IPS DF 19.7 (cell line): ENCODE measurements around the gene SLC37A3.
"Not testable (repeated sequence)": the region's sequence is repeated elsewhere in the genome, so short reads cannot be mapped to it uniquely, and the experiment has no call there.

ENCODE experiments used
- DNase-seq: peaks from one replicate; pipeline ENCODE4 v3.0.0-alpha.2; 2013; ENCODE audit warnings: low read depth, low spot score

Gene SLC37A3

DNA sequence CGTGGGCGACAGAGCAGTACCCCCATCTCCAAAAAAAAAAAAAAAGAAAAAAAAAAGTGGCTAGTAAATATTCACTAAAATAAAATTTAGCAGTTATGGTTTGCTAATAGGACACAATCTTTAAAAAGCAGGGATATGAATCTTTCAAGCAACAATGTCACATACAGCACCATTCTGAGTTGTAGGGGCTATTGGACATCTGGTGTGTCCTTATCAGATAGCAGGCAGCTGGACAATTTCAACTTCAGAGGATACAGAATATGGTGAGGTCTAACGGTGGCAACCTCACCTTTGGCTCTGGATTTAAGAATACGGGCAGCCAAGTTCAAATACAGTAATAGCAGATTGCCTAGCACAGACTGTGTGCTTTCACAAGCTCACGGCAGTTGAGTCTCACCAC, 51.1 kb downstream of the SLC37A3 start:
- DNase-seq: no peak

DNA sequence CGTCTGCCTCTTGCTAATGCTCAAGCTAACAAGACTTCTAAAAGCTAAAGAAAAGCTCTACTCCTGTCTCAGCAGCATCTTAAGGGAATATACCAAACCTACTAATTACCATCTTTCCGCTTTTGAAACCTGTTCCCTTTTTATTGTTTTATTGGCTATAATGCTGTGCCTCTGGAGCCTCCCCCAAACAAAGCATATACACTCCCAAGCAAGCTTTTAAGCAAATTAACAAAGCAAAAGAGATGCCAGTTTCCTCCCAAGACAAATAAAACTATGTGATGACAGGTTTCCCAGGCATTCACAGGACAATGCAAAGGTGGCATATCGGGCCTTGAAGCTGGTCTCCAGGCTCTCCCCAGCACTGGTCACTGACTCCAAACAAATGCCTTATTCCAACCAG, 52.9 kb downstream of the SLC37A3 start:
- DNase-seq: no peak

DNA sequence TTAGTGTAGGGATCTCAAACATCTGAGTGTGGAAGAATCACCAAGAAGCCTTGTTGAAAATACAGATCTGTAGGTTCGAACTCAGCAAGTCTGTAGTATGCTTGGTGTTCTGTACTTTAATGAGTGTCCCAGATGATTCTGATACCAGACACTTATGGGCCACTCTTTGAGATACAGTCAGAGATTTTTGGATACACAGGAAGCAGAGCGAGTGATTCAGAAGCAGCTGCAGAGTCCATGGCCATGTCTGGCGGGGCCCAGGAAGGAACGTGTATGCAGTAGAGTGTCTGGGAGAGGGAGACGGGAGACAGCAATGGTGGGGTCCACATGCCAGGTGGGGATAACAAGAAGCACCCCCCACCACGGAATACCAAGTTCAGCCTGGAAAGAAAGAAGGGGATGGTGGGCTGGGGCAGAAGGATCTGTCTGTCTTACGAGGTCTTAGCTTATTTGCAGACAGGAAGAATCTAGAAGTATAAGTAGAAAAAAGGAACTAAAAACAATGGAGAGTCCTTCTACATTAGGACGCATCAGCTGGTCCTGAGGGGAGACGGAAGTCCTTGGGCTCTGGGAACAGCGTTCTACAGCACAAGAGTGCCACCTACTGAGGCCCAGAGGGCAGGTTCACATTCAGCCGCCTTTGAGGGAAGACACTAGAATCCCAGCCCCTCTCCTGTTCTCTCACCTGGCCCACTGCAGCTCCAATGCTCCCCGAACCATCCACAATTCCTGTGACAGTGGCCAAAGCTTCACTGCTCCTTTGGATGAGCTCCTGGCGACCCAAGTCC, 55.4 kb downstream of the SLC37A3 start:
- DNase-seq: peak; percentile 28

DNA sequence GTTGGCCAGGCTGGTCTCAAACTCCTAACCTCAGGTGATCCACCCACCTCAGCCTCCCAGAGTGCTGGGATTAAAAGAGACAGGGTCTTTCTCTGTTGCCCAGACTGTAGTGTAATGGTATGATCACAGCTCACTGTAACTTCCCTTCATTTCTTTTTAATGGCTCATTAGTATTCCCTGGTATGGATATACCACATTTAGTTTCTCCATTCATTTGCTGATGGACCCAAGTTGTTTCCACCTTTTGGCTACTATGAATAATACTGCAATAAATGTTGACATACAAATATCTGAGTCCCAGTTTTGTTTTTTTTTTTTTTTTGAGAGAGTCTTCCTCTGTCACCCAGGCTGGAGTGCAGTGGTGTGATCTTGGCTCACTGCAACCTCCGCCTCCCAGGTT, 59.4 kb downstream of the SLC37A3 start:
- DNase-seq: not testable (repeated sequence)

DNA sequence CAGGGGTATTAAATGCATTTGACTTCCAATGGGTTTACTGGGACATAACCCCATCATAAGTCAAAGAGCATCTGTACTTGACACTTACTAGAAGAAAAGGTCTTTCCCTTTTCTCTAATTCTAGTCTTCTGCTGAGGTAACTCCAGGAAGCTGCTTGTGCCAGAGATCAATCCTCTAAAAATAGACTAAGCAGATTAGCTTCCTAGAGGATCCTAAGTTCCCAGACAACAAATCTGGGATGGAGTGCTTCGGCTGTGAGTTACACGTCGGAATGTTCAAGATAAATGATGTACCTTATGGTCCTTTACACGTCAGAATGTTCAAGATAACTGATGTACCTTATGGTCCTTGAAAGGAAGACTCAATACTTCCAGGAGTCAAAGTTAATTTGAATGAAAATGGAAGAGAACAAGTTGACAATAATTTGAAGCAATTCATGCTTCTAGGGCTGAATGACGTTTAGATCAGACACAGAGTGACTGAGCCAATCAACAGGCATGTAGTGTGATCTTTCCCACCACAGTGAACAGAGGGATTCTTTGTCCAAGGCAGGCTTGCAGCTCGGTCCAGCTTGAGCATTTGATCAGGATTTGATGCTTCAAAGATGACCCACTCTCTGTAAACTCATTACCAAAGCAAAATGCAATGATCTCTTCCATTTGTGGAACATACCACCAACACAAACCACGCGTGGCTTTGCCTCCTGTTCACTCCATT, 63.8 kb downstream of the SLC37A3 start:
- no peak for DNase-seq

DNA sequence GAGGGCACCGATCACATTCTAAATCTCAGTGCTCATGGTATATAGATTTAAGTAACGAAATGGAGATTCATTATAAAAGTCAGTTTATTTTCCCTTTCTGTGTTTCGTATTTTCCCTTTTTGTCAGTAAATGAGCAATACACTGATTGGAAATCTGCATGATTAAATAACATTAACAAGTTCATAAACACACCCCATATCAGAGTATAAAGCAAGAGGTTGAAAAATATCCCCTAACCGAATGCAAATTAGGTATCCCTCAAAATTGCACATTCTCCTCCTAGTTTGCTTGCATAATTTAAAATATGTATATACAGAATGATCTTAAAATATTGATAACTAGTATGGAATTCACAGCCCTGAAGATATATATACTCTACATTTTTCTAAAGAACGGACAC, 64.6 kb downstream of the SLC37A3 start:
- no peak for DNase-seq

DNA sequence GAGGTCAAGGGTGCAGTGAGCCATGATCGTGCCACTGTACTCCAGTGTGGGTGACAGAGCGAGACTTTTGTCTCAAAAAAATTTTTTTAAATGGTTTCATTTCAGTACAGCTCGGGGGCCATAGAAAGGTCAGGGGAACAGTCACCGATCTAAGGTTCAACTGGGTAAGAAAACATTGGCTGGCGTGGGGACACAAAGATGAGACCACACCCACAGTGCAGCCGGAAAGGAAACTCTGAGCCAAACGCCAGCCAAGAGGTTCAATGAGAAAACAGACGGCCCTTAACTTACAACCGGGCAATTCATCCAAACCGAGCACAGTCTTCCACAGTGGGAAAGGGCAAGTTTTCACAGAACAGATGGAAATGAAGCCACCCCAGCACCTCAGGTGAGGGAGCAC, 65.1 kb downstream of the SLC37A3 start:
- DNase-seq: no peak

DNA sequence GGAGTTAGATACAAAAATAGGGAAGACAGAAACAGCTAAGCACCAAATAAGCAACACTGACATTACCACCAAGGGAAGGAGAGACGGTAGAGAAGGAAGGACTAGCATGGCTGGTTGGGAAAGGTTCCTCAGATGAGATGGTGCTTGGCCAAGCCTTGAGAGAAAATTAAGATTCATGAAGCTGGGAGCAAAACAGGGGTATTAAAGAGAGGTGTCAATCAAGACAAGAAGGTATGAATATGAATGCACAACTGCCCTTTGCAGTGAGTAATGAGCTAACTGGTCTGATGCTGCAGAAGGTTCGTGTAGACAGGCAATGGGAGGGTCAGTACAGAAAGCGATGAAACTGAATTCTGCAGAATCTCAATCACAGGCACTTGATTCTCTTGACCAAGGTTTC, 67.7 kb downstream of the SLC37A3 start:
- no peak for DNase-seq

DNA sequence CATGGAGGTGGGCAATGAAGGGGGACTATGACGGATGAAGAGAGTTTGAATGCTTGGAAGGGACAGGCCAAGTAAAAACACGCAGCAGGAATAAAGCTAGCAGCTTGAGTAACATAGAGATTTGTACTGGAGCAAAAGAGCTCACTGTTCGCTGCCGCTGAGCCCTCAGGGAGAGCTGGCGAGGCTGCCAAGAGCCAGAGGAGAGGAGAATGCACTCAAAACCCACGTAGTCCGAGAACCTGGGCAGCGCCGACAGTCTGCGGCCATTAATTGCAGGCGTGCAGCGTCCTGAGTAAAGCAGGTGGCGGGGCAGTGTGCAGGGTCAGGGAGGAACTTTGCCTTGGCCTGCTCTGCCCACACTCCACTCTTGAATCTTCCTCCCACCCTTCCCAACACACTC, 68.2 kb downstream of the SLC37A3 start:
- DNase-seq: no peak

DNA sequence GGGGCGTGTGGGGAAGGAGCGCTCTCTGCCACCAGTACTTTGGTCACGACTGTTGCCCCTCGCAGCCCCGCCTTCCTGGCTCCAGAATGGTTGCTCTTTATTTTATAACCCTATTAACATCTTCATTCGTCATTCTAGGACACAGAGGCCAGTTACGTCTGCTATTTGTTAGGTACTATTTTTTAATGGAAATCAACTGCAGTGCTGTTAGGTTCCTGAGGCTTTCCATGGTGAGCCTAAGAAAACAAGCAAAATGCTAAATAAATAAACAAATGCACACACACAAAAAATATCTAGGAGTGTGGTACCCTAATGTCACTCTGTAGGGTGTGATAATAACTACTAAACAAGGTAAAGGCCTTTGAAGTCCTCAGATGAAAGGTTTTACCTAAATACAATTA, 71.1 kb downstream of the SLC37A3 start:
- DNase-seq: no peak

DNA sequence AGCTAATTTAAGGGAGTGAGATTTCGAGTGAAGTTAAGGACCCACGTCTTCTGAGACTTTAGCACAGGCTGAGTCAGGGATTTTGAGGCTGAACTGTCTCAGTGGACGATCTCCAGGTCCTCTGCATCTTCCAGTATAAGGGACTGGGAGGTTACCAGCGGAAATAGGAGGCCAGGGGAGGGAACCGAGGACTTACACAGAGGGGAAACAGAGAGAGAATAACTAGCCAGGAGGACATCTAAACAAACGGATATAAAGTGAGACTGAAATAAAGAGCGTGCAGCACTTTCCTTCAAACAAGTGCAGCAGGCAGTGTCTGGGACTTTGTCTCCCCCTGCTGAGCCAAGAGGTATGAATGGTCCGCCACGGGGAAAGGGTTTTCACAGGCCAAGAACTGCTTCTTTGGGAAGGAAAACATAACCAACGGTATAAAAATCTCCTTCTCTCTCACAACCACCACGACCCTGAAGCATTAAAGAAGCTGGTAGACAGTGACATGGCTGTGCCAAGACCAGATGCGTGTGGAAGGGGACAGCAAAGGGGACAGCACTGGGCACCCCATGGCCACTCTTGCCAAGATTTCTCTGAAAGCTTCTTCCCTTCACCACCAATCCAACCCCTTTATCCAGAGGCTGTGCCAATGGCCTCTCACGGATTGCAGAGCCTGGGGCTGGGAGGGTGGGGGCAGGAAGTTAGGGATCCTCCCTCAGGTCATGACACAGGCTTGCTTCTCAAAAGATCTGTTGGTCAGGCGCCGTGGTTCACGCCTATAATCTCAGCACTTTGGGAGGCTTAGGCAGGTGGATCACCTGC, 72.0 kb downstream of the SLC37A3 start:
- DNase-seq: no peak

DNA sequence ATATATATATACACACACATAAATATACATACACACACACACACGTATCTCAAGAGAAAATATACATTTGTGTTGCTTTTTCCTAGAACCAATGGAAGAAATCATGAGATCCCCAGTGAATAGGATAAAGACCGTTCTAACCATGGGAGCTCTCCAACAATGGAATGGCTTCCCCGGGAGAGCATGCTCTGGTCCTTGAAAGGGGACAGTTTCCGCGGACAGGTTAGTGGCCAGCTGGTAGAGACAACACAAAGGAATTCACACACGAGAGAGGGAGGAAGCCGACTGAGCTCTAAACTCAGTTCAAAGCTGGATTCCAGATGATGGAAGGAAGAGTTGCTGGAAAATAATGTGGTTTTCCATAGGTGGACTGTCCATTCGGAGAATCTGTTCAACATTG, 72.7 kb downstream of the SLC37A3 start:
- DNase-seq: no peak

DNA sequence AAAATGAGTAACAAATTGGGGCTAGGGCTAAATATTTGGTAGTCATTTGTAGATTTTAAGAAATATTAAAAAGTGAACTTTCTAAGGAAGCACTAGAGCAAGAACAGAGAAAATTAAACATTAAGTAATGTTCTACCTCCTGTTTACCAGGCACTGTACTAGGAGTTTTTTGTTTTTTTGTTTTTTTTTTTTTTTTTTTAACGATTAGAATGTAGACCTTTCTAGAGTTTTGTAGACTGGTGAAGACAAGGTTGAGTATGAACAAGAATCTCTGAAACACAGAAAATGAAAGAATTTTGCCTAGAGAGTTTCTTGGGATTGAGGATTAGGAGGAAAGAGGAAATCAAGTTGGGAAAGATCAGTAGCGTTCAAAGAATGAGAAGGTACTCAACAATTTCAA, 73.6 kb downstream of the SLC37A3 start:
- DNase-seq: no peak

DNA sequence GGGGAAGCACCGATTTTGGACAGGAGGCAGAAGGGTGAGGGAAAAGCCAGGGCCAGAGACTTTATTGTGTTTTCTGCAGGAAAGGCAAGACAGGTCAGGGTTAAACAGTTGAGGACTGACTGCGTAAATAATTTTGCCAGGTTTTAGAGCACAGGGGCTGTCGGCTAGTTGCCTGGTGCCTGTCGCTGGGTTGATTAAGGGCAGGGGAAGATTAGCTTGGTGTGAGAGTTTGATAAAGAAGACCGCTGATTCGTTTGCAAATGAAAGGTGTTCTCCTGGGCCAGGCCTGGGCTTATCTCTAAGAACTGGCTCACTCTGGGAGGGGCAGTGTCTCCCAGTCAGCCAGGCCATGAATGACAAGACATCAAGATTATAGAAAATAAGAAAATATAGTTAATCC, 75.6 kb downstream of the SLC37A3 start:
- DNase-seq: no peak

DNA sequence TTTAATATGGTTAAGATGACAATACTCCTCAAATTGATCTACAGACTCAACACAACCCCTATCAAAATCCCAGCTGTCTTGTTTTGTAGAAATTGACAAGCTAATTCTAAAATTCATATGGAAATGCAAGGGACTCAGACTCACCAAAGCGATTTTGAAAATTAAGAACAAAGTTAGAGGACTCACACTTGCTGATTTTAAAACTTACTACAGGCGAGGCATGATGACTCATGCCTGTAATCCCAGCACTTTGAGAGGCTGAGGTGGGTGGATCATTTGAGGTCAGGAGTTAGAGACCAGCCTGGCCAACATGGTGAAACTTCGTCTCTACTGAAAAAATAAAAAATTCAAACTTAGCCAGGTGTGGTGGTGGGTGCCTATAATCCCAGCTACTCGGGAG, 78.3 kb downstream of the SLC37A3 start:
- not testable (repeated sequence) for DNase-seq

DNA sequence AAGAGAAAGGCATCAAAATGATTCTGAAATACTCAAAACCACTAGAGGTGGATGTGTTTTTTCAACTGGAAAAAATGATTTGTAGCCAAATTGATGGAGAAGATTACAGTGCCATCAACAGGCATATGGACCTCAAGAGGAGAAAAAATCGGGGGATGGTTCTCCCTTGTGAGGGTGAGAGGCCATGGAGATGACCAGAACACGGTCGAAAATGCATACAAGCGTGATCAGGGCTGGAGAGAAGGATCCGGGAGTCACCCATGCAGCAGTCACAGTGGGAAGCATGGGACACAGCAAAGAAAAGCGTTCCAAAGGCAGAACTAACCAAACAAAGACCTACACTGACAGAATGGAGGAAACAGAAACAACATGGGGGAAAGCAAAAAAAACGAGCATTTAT, 80.3 kb downstream of the SLC37A3 start:
- no peak for DNase-seq

DNA sequence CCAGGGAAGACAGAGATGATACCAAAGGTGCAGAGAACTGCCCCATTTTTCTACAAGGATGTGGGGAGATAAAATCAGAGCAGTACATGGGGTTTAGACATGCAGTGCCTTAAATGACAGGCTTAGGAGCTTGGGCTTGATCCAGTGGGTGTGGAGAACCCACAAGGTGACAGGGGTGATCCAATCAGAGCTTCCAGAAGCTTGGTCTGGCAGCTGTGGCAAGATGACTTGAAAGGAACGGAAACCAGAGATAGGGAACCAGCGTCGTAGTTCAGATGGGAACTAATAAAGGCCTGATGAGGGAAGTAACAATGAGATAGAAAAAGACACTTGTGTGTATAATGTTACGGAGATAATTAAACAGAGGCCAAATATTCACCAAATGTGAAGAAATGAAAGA, 80.7 kb downstream of the SLC37A3 start:
- no peak for DNase-seq

DNA sequence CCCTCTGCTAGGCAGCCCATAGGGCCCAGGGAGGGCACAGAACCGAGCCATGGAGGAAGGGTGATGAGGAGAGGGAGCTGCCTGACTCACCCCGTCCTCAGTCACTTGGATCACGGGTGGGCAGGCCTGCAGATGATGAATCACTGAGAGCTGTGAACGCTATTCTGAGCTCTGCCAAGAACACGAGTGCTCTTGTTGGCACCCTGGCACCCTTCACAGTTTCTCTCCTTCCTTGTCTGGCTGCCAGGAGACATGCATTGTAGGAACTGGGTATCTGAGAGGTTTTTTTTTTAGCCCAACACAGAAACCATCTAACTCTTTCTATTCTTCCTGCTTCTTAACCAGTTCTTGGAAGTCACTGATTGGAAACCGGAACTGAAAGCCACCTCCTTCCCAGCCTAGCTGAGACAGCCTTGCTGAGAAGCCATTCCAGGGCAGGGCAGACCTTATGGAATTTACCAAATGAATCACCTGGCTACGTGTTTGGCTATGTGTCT, 82.1 kb downstream of the SLC37A3 start:
- no peak for DNase-seq

DNA sequence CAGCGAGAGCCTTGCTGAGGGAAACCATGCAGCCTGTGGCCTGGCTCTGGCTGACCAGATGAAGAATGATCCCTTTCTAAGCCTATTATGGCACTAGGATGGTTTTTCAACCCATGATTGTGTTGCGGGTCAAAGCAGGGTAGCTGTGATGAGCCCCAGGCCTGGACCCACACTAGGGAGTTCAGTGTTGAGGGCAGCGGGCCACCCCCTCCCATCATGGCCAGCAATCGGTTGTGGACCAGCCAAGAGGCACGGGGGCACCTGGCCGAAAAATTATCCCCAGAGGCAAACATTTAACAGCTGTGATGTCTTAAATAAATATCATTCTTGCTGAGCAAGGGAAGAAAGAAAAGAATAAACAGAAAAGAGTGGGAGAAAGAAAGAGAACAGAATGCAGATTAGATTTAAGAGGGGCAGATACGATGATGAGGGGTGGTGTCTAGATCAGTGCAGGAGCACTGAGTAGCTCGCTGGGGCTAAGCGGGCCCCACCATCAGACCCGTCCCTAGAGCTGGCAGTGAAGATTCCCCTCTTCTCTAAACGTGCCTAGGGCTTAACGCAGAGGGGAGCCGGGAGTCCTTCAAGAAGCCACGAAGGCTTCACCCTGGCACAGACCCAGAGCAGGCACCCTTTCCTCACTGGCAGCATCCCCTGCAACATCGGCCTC, 82.7 kb downstream of the SLC37A3 start:
- DNase-seq: no peak

DNA sequence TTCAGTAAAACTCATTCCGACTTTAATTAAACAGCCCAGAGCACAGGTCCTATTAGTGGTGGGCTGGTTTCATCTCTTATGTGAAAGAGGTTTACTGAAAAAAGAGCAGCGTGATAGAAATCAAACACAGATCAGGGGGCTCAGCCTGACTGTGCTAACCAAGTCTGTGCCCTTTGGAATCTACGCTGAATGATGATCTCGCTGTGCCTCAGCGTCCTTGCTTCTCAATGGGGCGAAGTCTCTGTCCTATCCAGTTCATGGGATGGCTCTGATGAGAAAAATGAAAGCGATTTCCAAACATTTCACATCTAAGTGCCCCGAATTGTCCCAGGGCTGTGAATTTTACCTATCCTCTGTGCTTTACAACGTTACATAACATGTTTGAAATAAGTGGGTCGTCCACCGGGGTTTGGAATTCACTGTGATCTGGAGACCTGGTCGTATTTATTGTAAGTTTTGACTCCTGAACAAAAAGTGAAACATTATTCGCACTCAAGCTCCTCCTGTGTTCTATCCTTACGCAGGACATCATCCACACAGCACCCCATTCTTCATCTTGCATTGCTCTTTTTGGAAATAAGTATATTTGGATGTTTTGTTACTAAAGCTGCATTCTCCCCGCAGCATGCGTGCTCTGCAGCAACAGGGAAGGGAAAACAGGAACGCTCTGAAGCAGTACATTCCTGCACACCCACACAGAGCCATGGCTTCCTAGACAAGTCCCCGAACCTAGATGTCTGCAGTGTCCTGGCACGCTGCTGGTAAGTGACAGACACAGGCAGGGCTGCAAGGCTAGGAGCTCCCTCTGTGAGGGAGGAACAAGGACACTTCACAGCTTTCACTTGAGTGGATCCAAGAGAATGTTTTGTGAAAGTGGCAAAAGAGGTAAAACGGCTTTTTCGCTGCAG, 83.5 kb downstream of the SLC37A3 start:
- no peak for DNase-seq
